GM06990 (cell line): ENCODE results near the gene GUCA1A.
"Not testable (repeated sequence)": the region's sequence is repeated elsewhere in the genome, so short reads cannot be mapped to it uniquely, and the experiment has no call there.

Experiments
- DNase-seq: peaks from one replicate; pipeline ENCODE4 v3.0.0-alpha.2; 2011; ENCODE audit not compliant: insufficient read length; ENCODE audit errors: extremely low read depth
- H3K27me3 ChIP-seq: replicated peaks from 2 replicates; pipeline ENCODE4 v1.6.0; 2011; ENCODE audit warnings: low read length; ENCODE audit not compliant: control insufficient read depth, insufficient read depth
- H3K36me3 ChIP-seq: 2 replicates; pipeline ENCODE4 v1.5.1; 2011; ENCODE audit warnings: low read length; ENCODE audit not compliant: control insufficient read depth, insufficient read depth
- H3K4me3 ChIP-seq: replicated peaks from 2 replicates; pipeline ENCODE4 v1.5.1; 2011; ENCODE audit warnings: low read depth, mild to moderate bottlenecking, control low read depth, low read length
- CTCF ChIP-seq: IDR thresholded peaks from 2 replicates; pipeline ENCODE4 v1.5.1; 2011; ENCODE audit warnings: low read length, control low read depth, mild to moderate bottlenecking, inconsistent platforms; ENCODE audit not compliant: insufficient read depth, poor library complexity, severe bottlenecking

GUCA1A gene

GRCh38 chr6:42210551-42210950, 37.4 kb downstream of the GUCA1A start:
- H3K36me3 ChIP-seq: peaks cover 12% of the 10 kb centered on the region

GRCh38 chr6:42211726-42212125, 38.6 kb downstream of the GUCA1A start:
- peak; percentile 35 for DNase-seq
- no peak for TF ChIP-seq CTCF
- Histone ChIP-seq H3K27me3 (no peaks in the 10 kb centered on the region), H3K4me3 (no peak overlapping the region), H3K36me3 (peaks cover 11% of the 10 kb centered on the region)

More at GRCh38 chr6:42210551-42210950, 37.4 kb downstream of the GUCA1A start:
- Histone ChIP-seq H3K27me3 (no peaks in the 10 kb centered on the region), H3K4me3 (no peak overlapping the region)
- DNase-seq: no peak
- no peak for TF ChIP-seq CTCF

- no peaks in the 10 kb centered on the region for H3K27me3 ChIP-seq
- no peak for DNase-seq
- H3K36me3 ChIP-seq: peaks cover 11% of the 10 kb centered on the region
- no peak overlapping the region for H3K4me3 ChIP-seq
- TF ChIP-seq CTCF: no peak
Measured at GRCh38 chr6:42212442-42212841, 39.3 kb downstream of the GUCA1A start.

DNA sequence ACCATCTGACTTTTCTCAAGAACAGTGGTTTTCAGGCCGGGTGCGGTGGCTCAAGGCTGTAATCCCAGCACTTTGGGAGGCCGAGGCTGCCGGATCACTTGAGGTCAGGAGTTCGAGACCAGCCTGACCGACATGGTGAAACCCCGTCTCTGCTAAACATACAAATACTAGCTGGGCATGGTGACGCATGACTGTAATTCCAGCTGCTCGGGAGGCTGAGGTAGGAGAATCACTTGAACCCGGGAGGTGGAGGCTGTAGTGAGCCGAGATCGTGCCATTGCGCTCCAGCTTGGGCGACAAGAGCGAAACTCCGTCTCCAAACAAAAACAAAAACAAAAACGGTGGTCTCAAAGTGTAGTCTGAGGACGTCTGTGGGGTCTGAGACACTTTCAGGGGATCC, 43.3 kb downstream of the GUCA1A start:
- DNase-seq, H3K36me3 ChIP-seq, H3K27me3 ChIP-seq: not testable (repeated sequence)
- peak overlapping the region; percentile 98 for H3K4me3 ChIP-seq

DNA sequence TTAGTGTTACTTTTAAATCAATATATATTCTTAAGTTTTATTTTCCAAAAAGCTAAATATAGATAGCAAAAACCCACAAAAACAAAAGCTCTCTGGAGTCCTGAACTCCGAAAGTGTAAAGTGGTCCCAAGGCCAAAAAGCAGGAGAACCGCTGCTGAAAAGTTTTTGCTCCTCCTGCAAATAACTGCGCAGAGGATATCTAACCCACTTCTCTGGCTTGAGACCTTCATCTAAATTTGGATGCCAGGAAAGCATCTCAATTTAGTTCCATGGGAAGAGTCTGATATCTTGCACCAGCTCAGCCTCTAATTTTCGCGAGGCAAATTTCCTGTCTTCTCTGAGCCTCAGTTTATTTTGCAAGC, 44.0 kb downstream of the GUCA1A start:
- peaks cover 1% of the 10 kb centered on the region; the same call in 1 of the 2 replicates for H3K36me3 ChIP-seq
- no peak for DNase-seq
- H3K27me3 ChIP-seq: no peaks in the 10 kb centered on the region
- no peak for TF ChIP-seq CTCF
- peak overlapping the region; percentile 98 for H3K4me3 ChIP-seq

- H3K36me3 ChIP-seq: peaks cover 1% of the 10 kb centered on the region; the same call in 1 of the 2 replicates
- DNase-seq: peak; percentile 87
- peak within 1 kb of the TSS; percentile 98 for H3K4me3 ChIP-seq
- TF ChIP-seq CTCF: no peak
- no peaks in the 10 kb centered on the region for H3K27me3 ChIP-seq
Measured at GRCh38 chr6:42217519-42218367, 44.6 kb downstream of the GUCA1A start, which contains the start of gene MRPS10. Gene MRPS10, minus strand, starts transcription at chr6:42217861. Its CDS starts 12 bp downstream, at chr6:42217849.
